WTC11 (cell line): ENCODE data around the gene BCL11B. TPM values are rescaled to one million over a fixed set of nuclear protein-coding genes. Genes with fewer than 3 reads are reported as not detected.

ENCODE experiments used
- CREM ChIP-seq: sonication (generic); formaldehyde crosslinking; IDR thresholded peaks from 2 replicates; pipeline ENCODE4 v1.8.1; 2022; ENCODE audit warnings: mild to moderate bottlenecking, missing genetic modification reagents, moderate library complexity
- CTCF ChIP-seq: fragments of 200-600 bp; IDR thresholded peaks from 2 replicates; pipeline ENCODE4 v1.8.0; 2022; ENCODE audit warnings: antibody characterized with exemption
- ERG ChIP-seq: fragments of 250-450 bp; sonication (Bioruptor Pico); IDR thresholded peaks from 2 replicates; pipeline ENCODE4 v1.8.0; 2021; ENCODE audit warnings: mild to moderate bottlenecking
- JUN ChIP-seq: sonication (generic); formaldehyde crosslinking; IDR thresholded peaks from 2 replicates; pipeline ENCODE4 v1.8.0; 2023; ENCODE audit warnings: mild to moderate bottlenecking, missing genetic modification reagents
- MLX ChIP-seq: sonication (generic); formaldehyde crosslinking; IDR thresholded peaks from 2 replicates; pipeline ENCODE4 v1.8.1; 2023; ENCODE audit warnings: mild to moderate bottlenecking, missing genetic modification reagents, moderate library complexity
- NFATC4 ChIP-seq: fragments of 250-450 bp; sonication (Bioruptor Pico); IDR thresholded peaks from 2 replicates; pipeline ENCODE4 v1.9.0; 2021; ENCODE audit warnings: mild to moderate bottlenecking
- NFE2L1 ChIP-seq: sonication (generic); formaldehyde crosslinking; IDR thresholded peaks from 2 replicates; pipeline ENCODE4 v1.8.1; 2023; ENCODE audit warnings: missing genetic modification reagents
- NFYB ChIP-seq: sonication (generic); formaldehyde crosslinking; conservative IDR thresholded peaks from 2 replicates; pipeline ENCODE4 v1.8.0; 2022; ENCODE audit warnings: low read depth, missing genetic modification reagents
- OVOL2 ChIP-seq: fragments of 250-450 bp; sonication (Bioruptor Pico); IDR thresholded peaks from 2 replicates; pipeline ENCODE4 v1.9.0; 2021; ENCODE audit warnings: mild to moderate bottlenecking, borderline replicate concordance
- PRRX2 ChIP-seq: fragments of 250-450 bp; sonication (Bioruptor Pico); IDR thresholded peaks from 2 replicates; pipeline ENCODE4 v1.8.0; 2021; ENCODE audit warnings: mild to moderate bottlenecking
- SMAD3 ChIP-seq: sonication (generic); formaldehyde crosslinking; IDR thresholded peaks from 2 replicates; pipeline ENCODE4 v1.8.0; 2022; ENCODE audit warnings: missing genetic modification reagents, mild to moderate bottlenecking, borderline replicate concordance
- ZBTB21 ChIP-seq: sonication (generic); formaldehyde crosslinking; IDR thresholded peaks from 2 replicates; pipeline ENCODE4 v1.8.1; 2023; ENCODE audit warnings: mild to moderate bottlenecking, missing genetic modification reagents, borderline replicate concordance
- ZNF232 ChIP-seq: sonication (generic); formaldehyde crosslinking; IDR thresholded peaks from 2 replicates; pipeline ENCODE4 v1.8.0; 2022; ENCODE audit warnings: mild to moderate bottlenecking, missing genetic modification reagents
- ZNF317 ChIP-seq: sonication (generic); formaldehyde crosslinking; IDR thresholded peaks from 2 replicates; pipeline ENCODE4 v1.8.1; 2023; ENCODE audit warnings: low read depth, mild to moderate bottlenecking, moderate library complexity, missing genetic modification reagents, borderline replicate concordance
- total RNA-seq: library from RNA; stranded (reverse); gene quantifications from 3 replicates; pipeline ENCODE4 v1.2.3, GENCODE V29; 2021
- TF ChIP-seq, protein P1 (sequence below): sonication (generic); formaldehyde crosslinking; IDR thresholded peaks from 2 replicates; pipeline ENCODE4 v1.8.1; 2023; ENCODE audit warnings: mild to moderate bottlenecking, missing genetic modification reagents, borderline replicate concordance
- TF ChIP-seq, protein P2 (sequence below): sonication (generic); formaldehyde crosslinking; IDR thresholded peaks from 2 replicates; pipeline ENCODE4 v1.8.1; 2022; ENCODE audit warnings: low read depth, mild to moderate bottlenecking, moderate library complexity, missing genetic modification reagents, borderline replicate concordance
- TF ChIP-seq, protein P3 (sequence below): sonication (generic); formaldehyde crosslinking; IDR thresholded peaks from 2 replicates; pipeline ENCODE4 v1.8.0; 2022; ENCODE audit warnings: mild to moderate bottlenecking, missing genetic modification reagents
- TF ChIP-seq, protein P4 (sequence below): sonication (generic); formaldehyde crosslinking; IDR thresholded peaks from 2 replicates; pipeline ENCODE4 v1.8.1; 2022; ENCODE audit warnings: mild to moderate bottlenecking, missing genetic modification reagents, moderate library complexity, borderline replicate concordance
- TF ChIP-seq, protein P5 (sequence below): sonication (generic); formaldehyde crosslinking; IDR thresholded peaks from 2 replicates; pipeline ENCODE4 v1.8.0; 2023; ENCODE audit warnings: mild to moderate bottlenecking, missing genetic modification reagents

The BCL11B gene
- total RNA-seq, 1 experiment from 2014 or later: 9.1 TPM

- no peak for TF ChIP-seq MLX (CRISPR knock-in tag)
- TF ChIP-seq ZBTB21 (CRISPR knock-in tag): peak; percentile 60; the same call in 1 of the 2 replicates
- TF ChIP-seq NFE2L1 (CRISPR knock-in tag): no peak
- no peak for TF ChIP-seq NFATC4
- TF ChIP-seq, protein P1, sequence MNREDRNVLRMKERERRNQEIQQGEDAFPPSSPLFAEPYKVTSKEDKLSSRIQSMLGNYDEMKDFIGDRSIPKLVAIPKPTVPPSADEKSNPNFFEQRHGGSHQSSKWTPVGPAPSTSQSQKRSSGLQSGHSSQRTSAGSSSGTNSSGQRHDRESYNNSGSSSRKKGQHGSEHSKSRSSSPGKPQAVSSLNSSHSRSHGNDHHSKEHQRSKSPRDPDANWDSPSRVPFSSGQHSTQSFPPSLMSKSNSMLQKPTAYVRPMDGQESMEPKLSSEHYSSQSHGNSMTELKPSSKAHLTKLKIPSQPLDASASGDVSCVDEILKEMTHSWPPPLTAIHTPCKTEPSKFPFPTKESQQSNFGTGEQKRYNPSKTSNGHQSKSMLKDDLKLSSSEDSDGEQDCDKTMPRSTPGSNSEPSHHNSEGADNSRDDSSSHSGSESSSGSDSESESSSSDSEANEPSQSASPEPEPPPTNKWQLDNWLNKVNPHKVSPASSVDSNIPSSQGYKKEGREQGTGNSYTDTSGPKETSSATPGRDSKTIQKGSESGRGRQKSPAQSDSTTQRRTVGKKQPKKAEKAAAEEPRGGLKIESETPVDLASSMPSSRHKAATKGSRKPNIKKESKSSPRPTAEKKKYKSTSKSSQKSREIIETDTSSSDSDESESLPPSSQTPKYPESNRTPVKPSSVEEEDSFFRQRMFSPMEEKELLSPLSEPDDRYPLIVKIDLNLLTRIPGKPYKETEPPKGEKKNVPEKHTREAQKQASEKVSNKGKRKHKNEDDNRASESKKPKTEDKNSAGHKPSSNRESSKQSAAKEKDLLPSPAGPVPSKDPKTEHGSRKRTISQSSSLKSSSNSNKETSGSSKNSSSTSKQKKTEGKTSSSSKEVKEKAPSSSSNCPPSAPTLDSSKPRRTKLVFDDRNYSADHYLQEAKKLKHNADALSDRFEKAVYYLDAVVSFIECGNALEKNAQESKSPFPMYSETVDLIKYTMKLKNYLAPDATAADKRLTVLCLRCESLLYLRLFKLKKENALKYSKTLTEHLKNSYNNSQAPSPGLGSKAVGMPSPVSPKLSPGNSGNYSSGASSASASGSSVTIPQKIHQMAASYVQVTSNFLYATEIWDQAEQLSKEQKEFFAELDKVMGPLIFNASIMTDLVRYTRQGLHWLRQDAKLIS (CRISPR knock-in tag): 0 out of 2 replicates have a peak, but pooled peaks have one; percentile 23
- TF ChIP-seq NFYB (CRISPR knock-in tag): 0 out of 2 replicates have a peak, but pooled peaks have one; percentile 9
- no peak for TF ChIP-seq PRRX2 (CRISPR knock-in tag)
- TF ChIP-seq, protein P2, sequence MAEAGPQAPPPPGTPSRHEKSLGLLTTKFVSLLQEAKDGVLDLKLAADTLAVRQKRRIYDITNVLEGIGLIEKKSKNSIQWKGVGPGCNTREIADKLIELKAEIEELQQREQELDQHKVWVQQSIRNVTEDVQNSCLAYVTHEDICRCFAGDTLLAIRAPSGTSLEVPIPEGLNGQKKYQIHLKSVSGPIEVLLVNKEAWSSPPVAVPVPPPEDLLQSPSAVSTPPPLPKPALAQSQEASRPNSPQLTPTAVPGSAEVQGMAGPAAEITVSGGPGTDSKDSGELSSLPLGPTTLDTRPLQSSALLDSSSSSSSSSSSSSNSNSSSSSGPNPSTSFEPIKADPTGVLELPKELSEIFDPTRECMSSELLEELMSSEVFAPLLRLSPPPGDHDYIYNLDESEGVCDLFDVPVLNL: no peak
- TF ChIP-seq, protein P3, sequence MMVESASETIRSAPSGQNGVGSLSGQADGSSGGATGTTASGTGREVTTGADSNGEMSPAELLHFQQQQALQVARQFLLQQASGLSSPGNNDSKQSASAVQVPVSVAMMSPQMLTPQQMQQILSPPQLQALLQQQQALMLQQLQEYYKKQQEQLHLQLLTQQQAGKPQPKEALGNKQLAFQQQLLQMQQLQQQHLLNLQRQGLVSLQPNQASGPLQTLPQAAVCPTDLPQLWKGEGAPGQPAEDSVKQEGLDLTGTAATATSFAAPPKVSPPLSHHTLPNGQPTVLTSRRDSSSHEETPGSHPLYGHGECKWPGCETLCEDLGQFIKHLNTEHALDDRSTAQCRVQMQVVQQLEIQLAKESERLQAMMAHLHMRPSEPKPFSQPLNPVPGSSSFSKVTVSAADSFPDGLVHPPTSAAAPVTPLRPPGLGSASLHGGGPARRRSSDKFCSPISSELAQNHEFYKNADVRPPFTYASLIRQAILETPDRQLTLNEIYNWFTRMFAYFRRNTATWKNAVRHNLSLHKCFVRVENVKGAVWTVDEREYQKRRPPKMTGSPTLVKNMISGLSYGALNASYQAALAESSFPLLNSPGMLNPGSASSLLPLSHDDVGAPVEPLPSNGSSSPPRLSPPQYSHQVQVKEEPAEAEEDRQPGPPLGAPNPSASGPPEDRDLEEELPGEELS (CRISPR knock-in tag): peak; percentile 39; the same call in 1 of the 2 replicates
- TF ChIP-seq, protein P4, sequence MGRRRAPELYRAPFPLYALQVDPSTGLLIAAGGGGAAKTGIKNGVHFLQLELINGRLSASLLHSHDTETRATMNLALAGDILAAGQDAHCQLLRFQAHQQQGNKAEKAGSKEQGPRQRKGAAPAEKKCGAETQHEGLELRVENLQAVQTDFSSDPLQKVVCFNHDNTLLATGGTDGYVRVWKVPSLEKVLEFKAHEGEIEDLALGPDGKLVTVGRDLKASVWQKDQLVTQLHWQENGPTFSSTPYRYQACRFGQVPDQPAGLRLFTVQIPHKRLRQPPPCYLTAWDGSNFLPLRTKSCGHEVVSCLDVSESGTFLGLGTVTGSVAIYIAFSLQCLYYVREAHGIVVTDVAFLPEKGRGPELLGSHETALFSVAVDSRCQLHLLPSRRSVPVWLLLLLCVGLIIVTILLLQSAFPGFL (CRISPR knock-in tag): no peak
- TF ChIP-seq JUN (CRISPR knock-in tag): no peak
- TF ChIP-seq, protein P5, sequence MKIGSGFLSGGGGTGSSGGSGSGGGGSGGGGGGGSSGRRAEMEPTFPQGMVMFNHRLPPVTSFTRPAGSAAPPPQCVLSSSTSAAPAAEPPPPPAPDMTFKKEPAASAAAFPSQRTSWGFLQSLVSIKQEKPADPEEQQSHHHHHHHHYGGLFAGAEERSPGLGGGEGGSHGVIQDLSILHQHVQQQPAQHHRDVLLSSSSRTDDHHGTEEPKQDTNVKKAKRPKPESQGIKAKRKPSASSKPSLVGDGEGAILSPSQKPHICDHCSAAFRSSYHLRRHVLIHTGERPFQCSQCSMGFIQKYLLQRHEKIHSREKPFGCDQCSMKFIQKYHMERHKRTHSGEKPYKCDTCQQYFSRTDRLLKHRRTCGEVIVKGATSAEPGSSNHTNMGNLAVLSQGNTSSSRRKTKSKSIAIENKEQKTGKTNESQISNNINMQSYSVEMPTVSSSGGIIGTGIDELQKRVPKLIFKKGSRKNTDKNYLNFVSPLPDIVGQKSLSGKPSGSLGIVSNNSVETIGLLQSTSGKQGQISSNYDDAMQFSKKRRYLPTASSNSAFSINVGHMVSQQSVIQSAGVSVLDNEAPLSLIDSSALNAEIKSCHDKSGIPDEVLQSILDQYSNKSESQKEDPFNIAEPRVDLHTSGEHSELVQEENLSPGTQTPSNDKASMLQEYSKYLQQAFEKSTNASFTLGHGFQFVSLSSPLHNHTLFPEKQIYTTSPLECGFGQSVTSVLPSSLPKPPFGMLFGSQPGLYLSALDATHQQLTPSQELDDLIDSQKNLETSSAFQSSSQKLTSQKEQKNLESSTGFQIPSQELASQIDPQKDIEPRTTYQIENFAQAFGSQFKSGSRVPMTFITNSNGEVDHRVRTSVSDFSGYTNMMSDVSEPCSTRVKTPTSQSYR (CRISPR knock-in tag): peak; percentile 68; the same call in 1 of the 2 replicates
- TF ChIP-seq SMAD3: 0 out of 2 replicates have a peak, but pooled peaks have one; percentile 22
- TF ChIP-seq CREM (CRISPR knock-in tag): peak; percentile 36; the same call in 1 of the 2 replicates
- 0 out of 2 replicates have a peak, but pooled peaks have one; percentile 57 for TF ChIP-seq ZNF232 (CRISPR knock-in tag)
- TF ChIP-seq OVOL2 (CRISPR knock-in tag): no peak
- no peak for TF ChIP-seq ZNF317
- TF ChIP-seq CTCF: no peak
- no peak for TF ChIP-seq ERG
Observed at GRCh38 chr14:99245564-99246511, 26.2 kb downstream of the BCL11B start (continued).
